Measurements from ENCODE around the gene SPO11.

The SPO11 gene

GRCh38 chr20:57383447-57384347 is 54.1 kb downstream of the SPO11 start:
- Histone ChIP-seq H3K27ac (replicated peaks) (no peak overlapping the region), H3K4me3 (replicated peaks; ENCODE audit: insufficient read depth, low read length) (no peak overlapping the region), H3K27me3 (ENCODE audit: insufficient read depth, poor library complexity, severe bottlenecking) (no peaks in the 10 kb centered on the region)
- no peak for DNase-seq (ENCODE audit: low read depth in 1 of 2, low spot score in 1 of 2)
- TF ChIP-seq SPI1 (IDR thresholded peaks at IDR 0.05; ENCODE audit: borderline replicate concordance, low read depth) (no peak), GABPA (IDR thresholded peaks at IDR 0.05; ENCODE audit: low read depth) (no peak), POLR2AphosphoS5 (IDR thresholded peaks at IDR 0.05; ENCODE audit: low read depth) (no peak), CTCF (IDR thresholded peaks at IDR 0.05; ENCODE audit: insufficient read depth, low read length) (no peak), REST (IDR thresholded peaks at IDR 0.05; ENCODE audit: insufficient replicate concordance, low read depth) (no peak)

- TF ChIP-seq REST (IDR thresholded peaks at IDR 0.05; ENCODE audit: insufficient replicate concordance, low read depth) = no peak
- no peak for TF ChIP-seq POLR2AphosphoS5 (IDR thresholded peaks at IDR 0.05; ENCODE audit: low read depth)
- TF ChIP-seq GABPA (IDR thresholded peaks at IDR 0.05; ENCODE audit: low read depth) = no peak
- no peak for TF ChIP-seq SPI1 (IDR thresholded peaks at IDR 0.05; ENCODE audit: borderline replicate concordance, low read depth)
- no peak for TF ChIP-seq CTCF (IDR thresholded peaks at IDR 0.05; ENCODE audit: insufficient read depth, low read length)
- no peaks in the 10 kb centered on the region for H3K27me3 ChIP-seq (ENCODE audit: insufficient read depth, poor library complexity, severe bottlenecking)
- no peak overlapping the region for H3K4me3 ChIP-seq (replicated peaks; ENCODE audit: insufficient read depth, low read length)
- DNase-seq (ENCODE audit: low read depth in 1 of 2, low spot score in 1 of 2) = no peak
- no peak overlapping the region for H3K27ac ChIP-seq (replicated peaks)
Observed at GRCh38 chr20:57384486-57384885, 54.9 kb downstream of the SPO11 start.

GRCh38 chr20:57384953-57385761 is 55.6 kb downstream of the SPO11 start:
- no peak for TF ChIP-seq CTCF (IDR thresholded peaks at IDR 0.05; ENCODE audit: insufficient read depth, low read length)
- no peak for TF ChIP-seq POLR2AphosphoS5 (IDR thresholded peaks at IDR 0.05; ENCODE audit: low read depth)
- TF ChIP-seq SPI1 (IDR thresholded peaks at IDR 0.05; ENCODE audit: borderline replicate concordance, low read depth) = no peak
- no peak for TF ChIP-seq REST (IDR thresholded peaks at IDR 0.05; ENCODE audit: insufficient replicate concordance, low read depth)
- no peak for TF ChIP-seq GABPA (IDR thresholded peaks at IDR 0.05; ENCODE audit: low read depth)
- no peak for DNase-seq (ENCODE audit: low read depth in 1 of 2, low spot score in 1 of 2)

More at GRCh38 chr20:57384953-57385761, 55.6 kb downstream of the SPO11 start:
- Histone ChIP-seq H3K27me3 (ENCODE audit: insufficient read depth, poor library complexity, severe bottlenecking) (no peaks in the 10 kb centered on the region), H3K4me3 (replicated peaks; ENCODE audit: insufficient read depth, low read length) (no peak overlapping the region), H3K27ac (replicated peaks) (no peak overlapping the region)

All from HL-60 (cell line).